GM18861 (cell line): ENCODE measurements around the gene TRAF3IP3.

Experiments used
- ATAC-seq: cut with Tn5 transposase; IDR thresholded peaks from one replicate; pipeline ENCODE4 v1.9.1; 2021; ENCODE audit not compliant: unreplicated experiment

TRAF3IP3 gene

DNA sequence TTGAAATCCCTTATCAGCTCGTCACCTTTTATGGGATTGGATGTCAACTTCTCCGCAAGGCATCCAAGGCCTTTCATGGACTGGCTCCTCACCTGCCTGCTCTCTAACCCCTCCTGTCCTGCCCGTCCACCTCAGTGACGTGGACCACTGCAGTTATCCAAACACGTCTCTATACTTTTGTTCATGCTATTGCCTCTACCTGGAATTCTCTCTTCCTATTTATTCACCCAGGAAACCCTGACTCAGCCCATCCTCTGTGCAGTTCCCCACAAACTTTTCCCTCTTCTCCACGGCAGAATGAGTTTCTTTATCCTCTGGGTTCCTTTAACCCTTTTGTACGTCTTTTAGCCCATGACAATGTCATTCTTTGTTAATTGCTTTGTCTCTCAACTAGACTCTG lies 66.9 kb downstream of the TRAF3IP3 start:
- no peak for ATAC-seq

DNA sequence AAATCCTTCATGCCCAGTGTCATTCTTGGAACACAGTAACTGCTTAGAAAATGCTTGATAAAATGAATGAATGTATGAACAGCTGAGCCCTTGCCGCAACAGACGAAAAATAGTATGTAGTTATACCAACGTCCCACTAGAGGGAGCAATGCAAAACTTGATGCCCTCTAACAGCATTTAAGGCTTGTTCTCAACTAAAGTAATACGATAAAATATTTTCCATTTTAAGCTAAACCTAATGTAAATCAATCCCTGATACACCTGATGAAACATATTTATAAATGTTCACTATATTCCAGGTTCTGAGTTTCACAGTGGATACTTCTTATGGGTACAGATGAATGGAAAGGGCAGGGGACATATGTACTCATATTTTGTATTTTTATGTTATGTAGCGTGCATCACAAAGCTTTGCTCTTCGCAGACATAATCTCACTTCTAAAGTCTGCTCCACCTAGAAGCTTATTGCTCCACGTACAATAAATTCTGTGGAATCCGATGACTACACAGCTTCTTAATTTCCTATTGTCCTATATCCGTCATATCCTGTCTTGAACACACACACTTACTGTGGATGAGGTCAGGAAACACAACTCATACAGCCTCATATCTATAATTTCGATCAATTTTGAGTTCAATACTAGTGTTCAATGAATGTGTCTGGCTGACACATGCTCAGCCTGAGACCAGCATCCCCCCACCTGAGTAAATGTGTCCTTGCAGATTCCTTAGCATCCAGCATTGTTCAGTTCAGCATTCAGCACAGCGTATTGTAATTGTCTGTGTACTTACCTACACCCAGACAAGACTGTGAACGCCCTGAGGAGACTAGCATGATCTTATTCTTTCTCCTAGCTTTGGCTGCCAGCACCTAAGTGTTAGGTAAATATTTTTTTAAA lies 67.5 kb downstream of the TRAF3IP3 start:
- ATAC-seq: peak; percentile 46

DNA sequence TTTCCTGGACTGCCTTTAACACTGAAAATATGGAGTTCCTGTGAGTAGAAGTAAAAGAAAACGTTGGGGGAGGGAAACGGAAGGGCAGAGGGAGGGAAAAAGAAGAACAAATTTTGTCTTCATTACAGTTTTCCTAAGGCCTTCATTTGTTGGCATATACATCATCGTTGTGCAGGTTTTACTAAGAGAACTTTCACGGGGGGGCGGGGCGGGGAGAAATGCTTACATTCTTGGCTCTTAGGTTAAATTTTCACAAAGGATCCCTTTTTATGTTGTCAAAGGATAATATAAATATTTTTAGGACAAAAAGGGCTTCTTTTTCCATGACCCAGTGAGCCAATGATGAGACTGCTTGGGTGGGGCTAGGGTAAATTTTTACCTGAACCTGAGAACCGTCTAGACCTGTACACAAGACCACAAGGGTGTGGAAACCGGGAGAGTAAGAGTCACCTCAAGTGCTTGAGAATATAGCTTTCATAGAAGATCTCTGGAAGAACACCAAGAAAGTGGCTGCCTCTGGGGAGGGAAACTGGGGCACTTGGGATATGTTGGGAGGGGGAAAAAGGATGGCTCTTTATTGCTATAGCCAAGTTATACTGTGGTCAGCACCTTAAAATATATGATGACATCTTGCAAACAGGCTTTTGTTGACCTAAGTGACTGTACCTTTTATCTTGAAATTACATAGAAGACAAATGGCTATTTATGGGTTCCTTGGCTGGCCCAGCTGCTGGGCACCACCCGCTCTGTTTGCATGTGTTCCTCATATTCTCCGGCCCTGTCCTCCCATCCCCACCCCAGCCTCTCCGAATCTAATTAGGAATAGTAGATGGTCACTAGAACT lies 70.0 kb downstream of the TRAF3IP3 start:
- ATAC-seq: no peak

DNA sequence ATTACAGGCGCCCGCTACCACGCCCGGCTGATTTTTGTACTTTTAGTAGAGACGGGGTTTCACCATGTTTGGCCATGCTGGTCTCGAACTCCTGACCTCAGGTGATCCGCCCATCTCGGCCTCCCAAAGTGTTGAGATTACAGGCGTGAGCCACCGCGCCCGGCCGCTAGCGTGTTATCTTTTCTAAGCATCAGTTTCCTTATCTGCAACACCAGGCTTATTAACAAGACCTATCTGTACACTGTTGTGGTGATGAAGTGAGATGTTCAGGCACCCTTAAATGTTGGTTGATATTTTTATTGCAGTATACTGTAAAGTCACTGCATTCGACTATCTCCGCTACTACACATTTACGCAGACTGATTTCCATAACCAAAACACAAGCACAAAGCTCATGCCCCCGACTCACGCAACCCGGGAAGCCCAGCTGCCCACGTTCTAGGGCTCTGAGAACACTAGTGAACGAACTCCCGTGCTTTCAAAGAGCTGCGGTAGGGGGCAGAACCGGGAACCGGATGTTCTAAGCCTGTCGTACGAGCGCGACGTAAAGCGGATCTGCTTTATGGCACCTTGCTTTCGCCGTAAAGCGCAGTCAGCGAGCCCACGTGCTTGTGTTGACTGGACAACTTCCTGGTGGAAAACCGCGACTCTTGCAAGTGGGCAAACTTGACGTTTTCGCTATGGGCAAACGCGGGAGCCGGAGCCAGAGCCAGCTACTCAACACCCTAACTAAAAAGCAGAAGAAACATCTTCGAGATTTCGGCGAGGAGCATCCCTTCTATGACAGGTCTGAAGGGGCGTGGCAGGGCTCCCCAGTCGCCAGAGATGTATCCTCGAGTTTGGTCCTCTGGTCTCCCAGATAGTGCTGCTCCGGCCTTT lies 71.8 kb downstream of the TRAF3IP3 start, which contains the start of gene UTP25:
TSS of gene UTP25 (plus strand) at position 589 of the 879 bp plus-strand sequence. CDS start at position 681, 92 bp downstream.
- ATAC-seq: peak; percentile 79

DNA sequence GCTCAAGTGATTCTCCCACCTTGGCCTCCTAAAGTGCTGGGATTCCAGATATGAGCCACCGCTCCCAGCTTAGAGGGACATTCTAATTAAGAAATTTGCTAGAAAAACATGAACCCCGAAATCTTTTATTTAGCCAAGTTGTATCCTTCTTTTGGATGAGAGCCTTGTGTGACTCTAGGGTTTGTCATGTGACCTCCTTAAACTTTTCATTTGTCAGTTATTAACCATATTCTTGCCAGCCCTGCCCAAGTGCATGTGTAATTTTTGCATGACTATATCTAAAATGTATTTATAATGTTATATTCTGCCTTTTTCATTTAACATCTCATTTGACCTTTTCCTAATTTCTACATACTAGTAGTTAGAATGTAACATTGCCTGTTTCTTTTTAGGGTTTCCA lies 73.9 kb downstream of the TRAF3IP3 start:
- no peak for ATAC-seq

DNA sequence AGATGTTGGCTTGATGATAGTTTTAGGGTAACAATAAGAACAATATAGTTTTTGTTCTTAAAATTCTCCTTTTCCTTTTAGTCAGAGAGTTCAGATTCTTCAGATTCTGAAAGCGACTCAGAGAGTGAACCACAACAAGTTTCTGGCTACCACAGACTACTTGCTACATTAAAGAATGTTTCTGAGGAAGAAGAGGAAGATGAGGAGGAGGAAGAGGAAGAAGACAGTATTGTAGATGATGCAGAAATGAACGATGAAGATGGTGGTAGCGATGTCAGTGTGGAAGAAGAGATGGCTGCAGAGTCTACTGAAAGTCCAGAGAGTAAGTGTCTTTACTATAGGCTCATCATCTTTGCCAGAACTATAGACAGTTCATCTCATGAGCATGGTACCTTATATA lies 74.9 kb downstream of the TRAF3IP3 start:
- no peak for ATAC-seq

DNA sequence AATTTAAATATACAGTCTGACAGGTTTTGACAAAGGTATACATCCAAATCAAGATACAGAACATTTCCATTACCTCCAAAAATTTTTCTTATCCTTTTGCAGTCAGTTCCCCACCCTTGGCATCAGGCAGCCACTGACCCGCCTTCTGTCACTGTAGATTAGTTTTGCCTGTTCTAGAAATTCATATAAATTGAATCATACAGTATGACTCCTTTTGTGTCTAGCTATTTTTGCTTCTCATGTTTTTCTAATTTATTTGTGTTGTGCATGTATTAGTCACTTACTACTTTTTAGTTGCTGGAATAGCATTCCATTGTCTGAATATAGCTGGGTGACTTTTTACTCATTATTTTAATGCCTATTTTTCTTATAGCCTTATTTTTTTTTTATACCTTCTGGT lies 75.8 kb downstream of the TRAF3IP3 start:
- ATAC-seq: no peak
